ENCODE measurements around the gene ZMAT2.

Gene ZMAT2

GRCh38 chr5:140733098-140733497 is 32.9 kb downstream of the ZMAT2 start:
- no peak for DNase-seq (ENCODE audit: low spot score)
- no peak for TF ChIP-seq CTCF (IDR thresholded peaks at IDR 0.05; ENCODE audit: borderline replicate concordance, control extremely low read depth, extremely low read depth, insufficient read depth, missing control alignments)
- in situ Hi-C loops (cut with MboI; ENCODE audit: low sequenced_read_pairs, unreplicated experiment): no loop called here

- in situ Hi-C loops (cut with MboI; ENCODE audit: low sequenced_read_pairs, unreplicated experiment): no loop called here
- no peak for DNase-seq (ENCODE audit: low spot score)
- TF ChIP-seq CTCF (IDR thresholded peaks at IDR 0.05; ENCODE audit: borderline replicate concordance, control extremely low read depth, extremely low read depth, insufficient read depth, missing control alignments): no peak
Measured at GRCh38 chr5:140734354-140734753, 34.1 kb downstream of the ZMAT2 start.

GRCh38 chr5:140737486-140737885 is 37.2 kb downstream of the ZMAT2 start:
- in situ Hi-C loops (cut with MboI; ENCODE audit: low sequenced_read_pairs, unreplicated experiment): no loop called here
- no peak for TF ChIP-seq CTCF (IDR thresholded peaks at IDR 0.05; ENCODE audit: borderline replicate concordance, control extremely low read depth, extremely low read depth, insufficient read depth, missing control alignments)
- DNase-seq (ENCODE audit: low spot score): no peak

- in situ Hi-C loops (cut with MboI; ENCODE audit: low sequenced_read_pairs, unreplicated experiment): no loop called here
- no peak for TF ChIP-seq CTCF (IDR thresholded peaks at IDR 0.05; ENCODE audit: borderline replicate concordance, control extremely low read depth, extremely low read depth, insufficient read depth, missing control alignments)
- no peak for DNase-seq (ENCODE audit: low spot score)
Measured at GRCh38 chr5:140741967-140742366, 41.7 kb downstream of the ZMAT2 start.

GRCh38 chr5:140753561-140753960 is 53.3 kb downstream of the ZMAT2 start:
- no peak for DNase-seq (ENCODE audit: low spot score)
- in situ Hi-C loops (cut with MboI; ENCODE audit: low sequenced_read_pairs, unreplicated experiment): no loop called here

More at GRCh38 chr5:140753561-140753960, 53.3 kb downstream of the ZMAT2 start:
- no peak for TF ChIP-seq CTCF (IDR thresholded peaks at IDR 0.05; ENCODE audit: borderline replicate concordance, control extremely low read depth, extremely low read depth, insufficient read depth, missing control alignments)
